CMK (cell line): ENCODE results near the gene PCDHAC1.

ENCODE experiments used
- DNase-seq: peaks from one replicate; pipeline ENCODE4 v3.0.0-alpha.2; 2010; ENCODE audit warnings: low read depth

The PCDHAC1 gene

GRCh38 chr5:140966293-140967225 lies 40.5 kb downstream of the PCDHAC1 start, which contains the start of gene PCDHAC2:
PCDHAC2 (plus strand) TSS chr5:140966476; CDS start chr5:140966767, 291 bp downstream.
- no peak for DNase-seq

- DNase-seq, result no peak
Observed at GRCh38 chr5:140967226-140967893, 41.3 kb downstream of the PCDHAC1 start.

GRCh38 chr5:140969880-140970279 lies 43.8 kb downstream of the PCDHAC1 start:
- no peak for DNase-seq

GRCh38 chr5:140973550-140973949 lies 47.5 kb downstream of the PCDHAC1 start:
- DNase-seq, result no peak

- DNase-seq, result no peak
Observed at GRCh38 chr5:140977003-140977402, 50.9 kb downstream of the PCDHAC1 start.

- DNase-seq, result no peak
Observed at GRCh38 chr5:140978260-140978659, 52.2 kb downstream of the PCDHAC1 start.

GRCh38 chr5:140978983-140979382 lies 52.9 kb downstream of the PCDHAC1 start:
- no peak for DNase-seq
